GM23248 (cell line): Measurements from ENCODE around the gene MRTFA. TPM values are rescaled to one million over a fixed set of nuclear protein-coding genes. Genes with fewer than 3 reads are reported as not detected.

Experiments used
- DNase-seq: peaks from one replicate; pipeline ENCODE4 v3.0.0-alpha.2; 2015
- H2AFZ ChIP-seq: fragments of 200-600 bp; sonication (generic); 2 replicates; pipeline ENCODE4 v1.6.1; 2016; ENCODE audit warnings: antibody characterized with exemption
- H3F3A ChIP-seq: fragments of 200-600 bp; sonication (generic); 2 replicates; pipeline ENCODE4 v1.6.1; 2016; ENCODE audit warnings: mild to moderate bottlenecking, antibody characterized with exemption, mixed run types; ENCODE audit not compliant: insufficient read depth
- H3K27ac ChIP-seq: fragments of 200-600 bp; sonication (generic); 2 replicates; pipeline ENCODE4 v1.5.1; 2016; ENCODE audit warnings: mild to moderate bottlenecking
- H3K27me3 ChIP-seq: fragments of 200-600 bp; sonication (generic); replicated peaks from 2 replicates; pipeline ENCODE4 v1.6.1; 2016; ENCODE audit warnings: mild to moderate bottlenecking; ENCODE audit not compliant: insufficient read depth
- H3K36me3 ChIP-seq: fragments of 200-600 bp; sonication (generic); 2 replicates; pipeline ENCODE4 v1.6.1; 2016; ENCODE audit warnings: low read depth, mild to moderate bottlenecking
- H3K4me1 ChIP-seq: fragments of 200-600 bp; sonication (generic); 2 replicates; pipeline ENCODE4 v1.6.1; 2016; ENCODE audit warnings: mild to moderate bottlenecking; ENCODE audit not compliant: insufficient read depth
- H3K4me2 ChIP-seq: fragments of 200-600 bp; sonication (generic); one replicate; pipeline ENCODE4 v1.6.1; 2016; ENCODE audit warnings: mild to moderate bottlenecking; ENCODE audit not compliant: unreplicated experiment
- H3K4me3 ChIP-seq: fragments of 200-600 bp; sonication (generic); 2 replicates; pipeline ENCODE4 v1.5.1; 2016; ENCODE audit warnings: mild to moderate bottlenecking
- H3K79me2 ChIP-seq: fragments of 200-600 bp; sonication (generic); 2 replicates; pipeline ENCODE4 v1.6.1; 2016; ENCODE audit warnings: mild to moderate bottlenecking; ENCODE audit not compliant: insufficient read depth
- H3K9ac ChIP-seq: fragments of 200-600 bp; sonication (generic); 2 replicates; pipeline ENCODE4 v1.6.1; 2016; ENCODE audit warnings: mild to moderate bottlenecking
- H3K9me2 ChIP-seq: fragments of 200-600 bp; sonication (generic); 2 replicates; pipeline ENCODE4 v1.6.1; 2016; ENCODE audit warnings: mixed run types, mild to moderate bottlenecking, moderate library complexity; ENCODE audit not compliant: insufficient read depth
- H3K9me3 ChIP-seq: fragments of 200-600 bp; sonication (generic); one replicate; pipeline ENCODE4 v1.6.1; 2017; ENCODE audit warnings: low read depth
- H4K20me1 ChIP-seq: fragments of 200-600 bp; sonication (generic); 2 replicates; pipeline ENCODE4 v1.6.0; 2016; ENCODE audit not compliant: insufficient read depth
- EZH2 ChIP-seq: fragments of 200-600 bp; sonication (generic); IDR thresholded peaks from 2 replicates; pipeline ENCODE4 v1.6.1; 2018; ENCODE audit warnings: antibody characterized with exemption, mild to moderate bottlenecking; ENCODE audit not compliant: insufficient read depth, poor library complexity, severe bottlenecking
- EZH2phosphoT487 ChIP-seq: fragments of 200-600 bp; sonication (generic); IDR thresholded peaks from 2 replicates; pipeline ENCODE4 v1.6.1; 2018; ENCODE audit warnings: antibody characterized with exemption, moderate library complexity, mild to moderate bottlenecking, low read depth; ENCODE audit not compliant: insufficient read depth
- WGBS, 2 experiments: methylation state at CpG; one replicate each; pipeline ENCODE4 v1.1.6; 2015 to 2017; ENCODE audit warnings: low lambda C conversion rate in 2 of 2, low coverage in 1 of 2; ENCODE audit errors: missing lambda C conversion rate in 2 of 2; 5-methylcytosine and 5-hydroxymethylcytosine counted together
- in situ Hi-C: fragments of 300-500 bp; cut with MboI; formaldehyde crosslinking; loops from 2 replicates; pipeline ENCODE4 v1.15.0; 2020
- polyA plus RNA-seq: library from polyadenylated mRNA; unstranded; fragments of >200 nt; fragmentation: Nextera tagmentation; extraction: Ambion mirVana; gene quantifications from 2 replicates; pipeline ENCODE4 v1.2.1, GENCODE V29; 2016
- total RNA-seq: library from RNA; depleted of rRNA; stranded (reverse); fragments of >200 nt; shearing (Covaris generic); gene quantifications from 2 replicates; pipeline ENCODE4 v1.2.3, GENCODE V29; 2014

The MRTFA gene
- total and polyA plus RNA-seq, 2 experiments from 2014 or later, result 24.2 to 49.2 TPM

DNA sequence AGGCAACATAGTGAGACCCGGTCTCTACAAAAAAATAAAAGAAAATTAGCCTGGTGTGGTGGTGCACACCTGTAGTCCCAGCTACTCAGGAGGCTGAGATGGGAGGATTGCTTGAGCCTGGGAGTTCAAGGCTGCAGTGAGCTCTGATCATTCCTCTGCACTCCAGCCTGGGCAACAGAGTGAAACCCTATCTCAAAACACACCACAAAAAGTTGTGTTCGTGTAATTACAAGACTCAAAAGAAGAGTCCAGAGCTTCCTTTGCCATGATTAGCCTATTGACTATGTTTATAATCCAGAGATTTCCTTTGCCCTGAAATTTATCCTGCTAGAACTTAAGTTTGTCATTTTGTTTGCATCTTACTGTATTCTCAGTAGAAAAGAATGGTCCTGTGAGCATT lies 245.1 kb downstream of the MRTFA start:
- Histone ChIP-seq H2AFZ (no peak overlapping the region), H3K79me2 (peaks cover 56% of the 10 kb centered on the region), H3K9ac (no peak overlapping the region), H3K9me3 (no peaks in the 10 kb centered on the region), H4K20me1 (no peaks in the 10 kb centered on the region), H3K4me3 (no peak overlapping the region), H3K36me3 (peaks cover 7% of the 10 kb centered on the region; the same call in 1 of the 2 replicates), H3K9me2 (no peaks in the 10 kb centered on the region), H3K4me2 (no peak overlapping the region), H3K27ac (no peak overlapping the region), H3K4me1 (no peaks in the 10 kb centered on the region), H3K27me3 (no peaks in the 10 kb centered on the region), H3F3A (0 out of 2 replicates have a peak, but pooled peaks cover 8% of the 10 kb centered on the region)
- no peak for TF ChIP-seq EZH2phosphoT487
- no peak for TF ChIP-seq EZH2
- in situ Hi-C loops, result no loop called here
- DNase-seq, result no peak
- 94% methylated on average over 2 of the region's 2 CpGs for WGBS, 2 experiments

DNA sequence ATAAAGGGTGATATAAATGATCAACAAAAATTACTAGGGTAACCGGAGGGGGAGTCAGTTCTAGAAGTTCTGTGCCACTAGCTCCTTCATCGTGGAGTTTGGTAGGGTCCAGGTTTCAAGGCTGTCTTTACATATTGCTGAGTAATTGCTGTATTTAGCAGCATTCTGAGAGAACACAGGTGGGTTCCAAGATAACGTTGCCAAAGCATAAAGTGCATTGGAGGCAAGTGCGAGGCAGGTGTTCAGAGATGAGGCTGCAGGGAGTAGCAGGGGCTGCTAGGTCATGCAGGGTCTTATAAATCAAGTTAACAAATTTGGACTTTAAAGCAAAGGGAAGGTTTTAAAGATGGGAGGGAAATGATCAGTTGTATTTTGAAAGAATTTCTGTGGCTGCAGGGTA lies 248.3 kb downstream of the MRTFA start:
- Histone ChIP-seq H4K20me1 (no peaks in the 10 kb centered on the region; the same call in 1 of the 2 replicates), H3K79me2 (peaks cover 68% of the 10 kb centered on the region)
- WGBS, 2 experiments, result 82 to 86% methylated on average over 4 of the region's 4 CpGs

DNA sequence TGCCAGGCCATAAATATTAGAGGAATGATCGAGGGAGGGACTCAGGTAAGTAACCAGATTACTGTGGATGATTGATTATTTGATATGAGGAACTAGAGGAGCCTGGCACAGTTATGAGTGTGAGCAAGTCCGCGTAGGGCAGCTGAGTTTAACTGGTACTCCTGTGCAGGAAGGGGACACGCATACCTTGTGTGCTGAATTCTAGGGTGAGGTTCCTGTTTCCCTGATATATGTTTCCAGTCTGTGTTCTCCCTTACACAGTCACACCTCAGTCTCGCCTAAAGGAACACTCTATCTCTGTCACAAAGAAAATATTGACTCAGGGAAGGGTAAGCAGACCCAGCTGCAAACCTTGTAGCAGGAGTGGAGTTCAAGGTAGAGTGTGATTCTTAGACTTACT lies 248.8 kb downstream of the MRTFA start:
- TF ChIP-seq EZH2phosphoT487, result no peak
- TF ChIP-seq EZH2, result no peak
- H3K27me3 ChIP-seq, result no peaks in the 10 kb centered on the region
- H3K4me3 ChIP-seq, result no peak overlapping the region
- WGBS, 2 experiments, result 88 to 90% methylated on average over 5 of the region's 5 CpGs
- H3K9me2 ChIP-seq, result no peaks in the 10 kb centered on the region
- peaks cover 10% of the 10 kb centered on the region for H3K4me1 ChIP-seq
- H3F3A ChIP-seq, result 0 out of 2 replicates have a peak, but pooled peaks cover 10% of the 10 kb centered on the region
- in situ Hi-C loops, result no loop called here
- no peak overlapping the region for H3K9ac ChIP-seq
- no peaks in the 10 kb centered on the region; the same call in 1 of the 2 replicates for H4K20me1 ChIP-seq
- no peak overlapping the region for H3K27ac ChIP-seq
- H3K36me3 ChIP-seq, result no peaks in the 10 kb centered on the region
- H3K79me2 ChIP-seq, result peaks cover 73% of the 10 kb centered on the region
- H2AFZ ChIP-seq, result no peak overlapping the region
- no peaks in the 10 kb centered on the region for H3K9me3 ChIP-seq
- no peak for DNase-seq
- no peak overlapping the region for H3K4me2 ChIP-seq

More for the DNA sequence above, 248.3 kb downstream of the MRTFA start:
- no peak overlapping the region for H3K4me2 ChIP-seq
- H3K9ac ChIP-seq, result no peak overlapping the region
- no peak for DNase-seq
- no peak overlapping the region for H3K4me3 ChIP-seq
- H3K4me1 ChIP-seq, result peaks cover 10% of the 10 kb centered on the region
- H3K27ac ChIP-seq, result no peak overlapping the region
- no peaks in the 10 kb centered on the region for H3K36me3 ChIP-seq
- no peaks in the 10 kb centered on the region for H3K9me3 ChIP-seq
- in situ Hi-C loops, result no loop called here
- H3K9me2 ChIP-seq, result no peaks in the 10 kb centered on the region
- no peak overlapping the region for H2AFZ ChIP-seq
- no peak for TF ChIP-seq EZH2
- no peak for TF ChIP-seq EZH2phosphoT487
- 0 out of 2 replicates have a peak, but pooled peaks cover 10% of the 10 kb centered on the region for H3F3A ChIP-seq
- no peaks in the 10 kb centered on the region for H3K27me3 ChIP-seq

DNA sequence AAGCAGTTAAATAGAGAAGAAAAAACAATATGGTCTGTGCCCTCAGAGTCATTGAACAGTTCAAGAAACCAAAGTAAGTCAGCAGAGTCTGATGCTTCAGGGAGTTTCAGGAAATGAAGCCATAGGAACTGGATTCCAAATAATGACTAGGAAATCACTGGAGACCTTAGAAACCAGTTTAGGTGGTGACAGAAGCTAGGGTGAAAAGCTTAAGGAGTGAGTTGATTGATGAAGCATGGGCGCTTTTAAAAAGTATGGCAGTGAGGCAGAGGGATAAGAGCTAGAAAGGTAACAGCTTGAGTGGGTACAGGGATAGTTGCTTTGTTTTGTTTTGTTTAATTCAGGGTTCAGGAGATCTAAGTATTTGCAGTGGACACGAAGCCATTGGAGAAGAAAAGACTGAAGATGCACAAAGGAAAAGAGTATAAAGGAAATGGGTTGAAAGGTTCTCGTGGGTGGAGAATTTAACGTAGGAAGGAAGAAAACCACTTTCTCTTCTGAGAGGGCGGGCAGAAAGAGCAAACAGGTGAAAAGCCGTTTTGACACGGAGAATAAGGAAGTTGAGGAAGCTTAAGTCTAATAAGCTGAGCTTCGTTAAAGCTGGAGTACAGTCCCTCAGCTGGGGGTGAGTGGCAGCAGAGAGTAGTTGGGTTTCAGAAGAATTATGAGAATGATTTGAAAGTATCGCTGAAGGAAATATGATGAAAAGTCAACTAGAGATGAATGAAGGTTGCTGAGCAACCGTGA lies 251.3 kb downstream of the MRTFA start:
- 0 out of 2 replicates have a peak, but pooled peaks cover 3% of the 10 kb centered on the region for H3F3A ChIP-seq
- no peaks in the 10 kb centered on the region for H3K36me3 ChIP-seq
- no peaks in the 10 kb centered on the region for H3K9me3 ChIP-seq
- H4K20me1 ChIP-seq, result no peaks in the 10 kb centered on the region; the same call in 1 of the 2 replicates
- H3K4me1 ChIP-seq, result peaks cover 10% of the 10 kb centered on the region
- peaks cover 92% of the 10 kb centered on the region for H3K79me2 ChIP-seq
- DNase-seq, result no peak
- no peak overlapping the region for H3K4me3 ChIP-seq
- TF ChIP-seq EZH2 (no peak), EZH2phosphoT487 (no peak)
- H3K4me2 ChIP-seq, result no peak overlapping the region
- no peaks in the 10 kb centered on the region for H3K9me2 ChIP-seq
- in situ Hi-C loops, result no loop called here
- 84 to 87% methylated on average over 10 of the region's 10 CpGs for WGBS, 2 experiments
- H3K27me3 ChIP-seq, result no peaks in the 10 kb centered on the region
- H3K9ac ChIP-seq, result no peak overlapping the region
- no peak overlapping the region for H2AFZ ChIP-seq
- H3K27ac ChIP-seq, result no peak overlapping the region
